ENCODE results near the gene FAM83G.

FAM83G gene

GRCh38 chr17:18987862-18988545 is 16.6 kb downstream of the FAM83G start:
- no peak for DNase-seq (ENCODE audit: low read depth)
- TF ChIP-seq CTCF (IDR thresholded peaks at IDR 0.05; ENCODE audit: insufficient read depth, low read depth, low read length, missing control alignments) = no peak
- H3K4me3 ChIP-seq (ENCODE audit: low read depth, low read length) = no peak overlapping the region

GRCh38 chr17:18987230-18987610 is 17.3 kb downstream of the FAM83G start:
- no peak for DNase-seq (ENCODE audit: low read depth)
- no peak overlapping the region for H3K4me3 ChIP-seq (ENCODE audit: low read depth, low read length)

GRCh38 chr17:18986541-18987229 is 17.9 kb downstream of the FAM83G start:
- no peak for TF ChIP-seq CTCF (IDR thresholded peaks at IDR 0.05; ENCODE audit: insufficient read depth, low read depth, low read length, missing control alignments)
- DNase-seq (ENCODE audit: low read depth) = no peak
- no peak overlapping the region for H3K4me3 ChIP-seq (ENCODE audit: low read depth, low read length)

More at GRCh38 chr17:18987230-18987610, 17.3 kb downstream of the FAM83G start:
- no peak for TF ChIP-seq CTCF (IDR thresholded peaks at IDR 0.05; ENCODE audit: insufficient read depth, low read depth, low read length, missing control alignments)

- TF ChIP-seq CTCF (IDR thresholded peaks at IDR 0.05; ENCODE audit: insufficient read depth, low read depth, low read length, missing control alignments) = no peak
- no peak for DNase-seq (ENCODE audit: low read depth)
- H3K4me3 ChIP-seq (ENCODE audit: low read depth, low read length) = no peak overlapping the region
Observed at GRCh38 chr17:18985475-18985874, 19.1 kb downstream of the FAM83G start.

GRCh38 chr17:18984273-18985114 is 20.1 kb downstream of the FAM83G start:
- H3K4me3 ChIP-seq (ENCODE audit: low read depth, low read length) = no peak overlapping the region
- TF ChIP-seq CTCF (IDR thresholded peaks at IDR 0.05; ENCODE audit: insufficient read depth, low read depth, low read length, missing control alignments) = no peak
- DNase-seq (ENCODE audit: low read depth) = no peak

- H3K4me3 ChIP-seq (ENCODE audit: low read depth, low read length) = no peak overlapping the region
- DNase-seq (ENCODE audit: low read depth) = no peak
- TF ChIP-seq CTCF (IDR thresholded peaks at IDR 0.05; ENCODE audit: insufficient read depth, low read depth, low read length, missing control alignments) = no peak
Observed at GRCh38 chr17:18981642-18982424, 22.7 kb downstream of the FAM83G start.
